Retina (tissue), 1 donor: ENCODE data around the gene CLEC4M.

Experiments
- DNase-seq: peaks from one replicate; pipeline ENCODE4 v3.0.0-alpha.2; 2016

CLEC4M gene

DNA sequence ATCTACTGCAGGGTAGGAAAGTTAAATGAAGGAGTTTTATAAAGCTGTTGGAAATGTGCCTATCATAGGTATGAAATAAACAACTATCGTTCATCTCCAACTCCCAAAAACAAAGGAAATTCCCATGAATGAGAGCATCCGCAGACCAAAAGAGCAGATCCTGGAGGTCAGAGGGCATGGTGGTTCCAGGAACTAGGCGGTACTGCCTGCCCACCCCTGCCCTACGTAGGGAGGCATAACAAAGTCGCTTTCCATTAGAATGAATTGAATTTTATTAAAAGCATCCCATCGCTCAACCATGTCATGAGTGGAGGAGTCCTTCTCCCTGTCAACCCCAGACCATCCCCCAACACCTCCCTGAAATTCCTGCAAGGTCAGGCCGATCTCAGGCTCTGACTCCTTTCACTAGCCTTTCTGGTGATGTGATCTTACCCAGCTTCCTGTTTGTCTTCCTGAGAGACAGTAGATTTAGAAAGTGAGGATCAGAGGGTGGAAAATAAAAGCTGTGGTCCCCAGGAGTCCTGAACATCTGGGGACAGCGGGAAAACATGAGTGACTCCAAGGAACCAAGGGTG, at the start of gene CLEC4M:
TSS of gene CLEC4M (plus strand) at position 525 of the 575 bp plus-strand sequence. CDS start at position 549, 24 bp downstream.
- no peak for DNase-seq

GRCh38 chr19:7715671-7716070, 47.4 kb upstream of the CLEC4M start:
- DNase-seq = no peak

DNA sequence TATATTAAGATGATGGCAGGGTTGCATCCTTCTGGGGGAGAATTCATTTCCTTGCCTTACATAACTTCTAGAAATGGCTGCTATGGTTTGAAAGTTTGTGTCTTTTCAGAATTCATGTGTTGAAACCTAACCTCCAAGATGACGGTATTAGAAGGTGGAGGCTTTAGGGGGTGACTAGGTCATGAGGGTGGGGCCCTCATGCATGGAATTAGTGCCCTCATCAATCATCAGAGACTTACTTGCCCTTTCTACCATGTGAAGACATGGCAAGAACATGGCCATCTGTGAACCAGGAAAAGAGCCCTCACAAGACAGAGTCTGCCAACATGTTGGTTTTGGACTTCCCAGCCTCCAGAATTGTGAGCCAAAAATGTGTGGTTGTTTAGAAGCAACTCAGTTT, 46.3 kb upstream of the CLEC4M start:
- DNase-seq = no peak

DNA sequence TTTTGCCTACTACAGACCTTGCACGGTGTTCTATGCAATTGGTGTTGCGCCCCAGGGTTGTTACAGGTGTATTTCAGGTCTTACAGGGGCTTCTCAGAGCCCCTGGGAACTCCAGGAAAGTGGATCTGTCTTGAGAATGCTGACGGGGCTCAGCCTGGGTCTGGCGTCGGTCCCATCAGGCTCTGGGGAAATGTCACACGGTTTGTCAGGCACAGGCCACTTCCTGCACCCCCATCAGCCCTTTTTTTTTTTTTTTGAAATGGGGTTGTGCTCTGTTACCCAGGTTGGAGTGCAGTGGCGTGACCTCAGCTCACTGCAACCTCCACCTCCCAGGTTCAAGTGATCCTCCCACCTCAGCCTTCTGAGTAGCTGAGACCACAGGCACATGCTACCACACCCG, 44.4 kb upstream of the CLEC4M start:
- DNase-seq = no peak

DNA sequence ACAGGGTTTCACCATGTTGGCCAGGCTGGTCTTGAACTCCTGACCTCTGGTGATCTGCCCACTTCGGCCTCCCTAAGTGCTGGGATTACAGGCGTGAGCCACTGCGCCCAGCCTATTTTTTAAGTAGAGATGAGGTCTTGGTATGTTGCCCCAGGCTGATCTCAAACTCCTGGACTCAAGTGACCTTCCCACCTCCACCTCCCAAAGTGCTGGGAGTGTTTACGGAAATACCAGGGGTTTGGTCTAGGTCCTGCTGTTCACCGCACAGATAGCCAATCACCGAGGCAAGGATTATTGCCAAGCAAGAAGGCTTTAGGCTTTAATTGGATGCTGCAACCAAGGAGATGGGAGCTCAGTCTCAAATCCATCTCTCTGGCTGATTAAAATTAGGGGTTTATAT, 42.7 kb upstream of the CLEC4M start:
- DNase-seq = no peak

- DNase-seq = peak; percentile 78
Measured at GRCh38 chr19:7722231-7722651, 40.8 kb upstream of the CLEC4M start.

DNA sequence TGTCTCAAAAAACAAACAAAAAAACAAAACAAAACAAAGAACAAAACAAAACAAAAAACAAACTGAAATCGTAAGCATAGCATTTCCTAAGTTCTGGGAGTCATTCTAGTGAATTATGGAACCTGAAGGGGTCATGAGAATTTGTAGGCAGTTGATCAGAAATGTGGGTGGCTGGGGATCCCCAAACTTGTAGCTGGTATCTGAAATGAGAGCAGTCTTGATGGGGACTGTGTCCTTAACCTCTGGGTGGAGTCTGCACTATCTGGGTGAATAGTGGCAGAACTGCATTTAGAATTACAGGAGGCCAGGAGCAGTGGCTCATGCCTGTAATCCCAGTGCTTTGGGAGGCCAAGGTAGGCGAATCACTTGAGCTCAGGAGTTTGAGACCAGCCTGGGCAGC, 37.3 kb upstream of the CLEC4M start:
- DNase-seq = no peak

DNA sequence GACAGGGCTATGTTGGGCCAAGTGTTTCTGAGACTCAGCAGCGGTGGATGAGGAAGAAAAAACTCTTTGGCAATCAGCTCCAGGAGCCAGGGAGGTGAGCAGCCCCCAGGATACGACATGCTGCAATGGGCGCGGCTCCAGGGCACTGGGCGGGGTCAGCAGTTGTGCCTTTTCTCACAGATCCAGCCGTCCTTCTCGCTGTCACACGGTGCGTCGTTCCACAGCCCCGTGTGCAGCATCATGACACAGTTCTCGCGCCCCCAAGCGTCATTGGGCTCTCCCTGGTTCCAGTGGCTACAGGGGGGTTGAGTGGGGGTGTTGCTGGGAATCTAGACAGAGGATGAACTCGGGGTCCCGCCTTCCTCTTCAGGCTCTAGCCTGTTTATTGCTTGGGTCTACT, 33.8 kb upstream of the CLEC4M start:
- no peak for DNase-seq

DNA sequence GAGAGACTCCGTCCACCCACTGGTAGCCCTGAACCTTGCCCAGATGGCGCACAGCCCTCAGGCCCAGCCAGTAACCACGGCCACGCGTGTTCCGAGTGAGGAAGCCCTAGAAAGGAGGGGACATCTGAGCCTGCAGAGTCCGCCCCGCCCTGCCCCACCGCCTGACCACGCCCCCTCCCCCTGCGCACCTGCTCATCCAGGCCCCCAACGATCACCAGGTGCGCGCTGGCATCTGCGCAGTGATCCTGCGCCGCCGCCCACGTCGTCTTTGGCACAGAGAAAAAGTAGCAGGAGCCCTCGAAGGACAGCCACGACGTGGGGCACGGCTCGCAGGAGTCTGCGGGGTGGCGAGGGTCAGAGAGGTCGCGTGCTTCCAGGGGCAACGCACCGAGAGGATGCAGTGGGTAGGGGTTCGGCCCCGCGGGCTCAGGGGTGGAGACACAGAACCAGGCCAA, 33.2 kb upstream of the CLEC4M start:
- DNase-seq = no peak

DNA sequence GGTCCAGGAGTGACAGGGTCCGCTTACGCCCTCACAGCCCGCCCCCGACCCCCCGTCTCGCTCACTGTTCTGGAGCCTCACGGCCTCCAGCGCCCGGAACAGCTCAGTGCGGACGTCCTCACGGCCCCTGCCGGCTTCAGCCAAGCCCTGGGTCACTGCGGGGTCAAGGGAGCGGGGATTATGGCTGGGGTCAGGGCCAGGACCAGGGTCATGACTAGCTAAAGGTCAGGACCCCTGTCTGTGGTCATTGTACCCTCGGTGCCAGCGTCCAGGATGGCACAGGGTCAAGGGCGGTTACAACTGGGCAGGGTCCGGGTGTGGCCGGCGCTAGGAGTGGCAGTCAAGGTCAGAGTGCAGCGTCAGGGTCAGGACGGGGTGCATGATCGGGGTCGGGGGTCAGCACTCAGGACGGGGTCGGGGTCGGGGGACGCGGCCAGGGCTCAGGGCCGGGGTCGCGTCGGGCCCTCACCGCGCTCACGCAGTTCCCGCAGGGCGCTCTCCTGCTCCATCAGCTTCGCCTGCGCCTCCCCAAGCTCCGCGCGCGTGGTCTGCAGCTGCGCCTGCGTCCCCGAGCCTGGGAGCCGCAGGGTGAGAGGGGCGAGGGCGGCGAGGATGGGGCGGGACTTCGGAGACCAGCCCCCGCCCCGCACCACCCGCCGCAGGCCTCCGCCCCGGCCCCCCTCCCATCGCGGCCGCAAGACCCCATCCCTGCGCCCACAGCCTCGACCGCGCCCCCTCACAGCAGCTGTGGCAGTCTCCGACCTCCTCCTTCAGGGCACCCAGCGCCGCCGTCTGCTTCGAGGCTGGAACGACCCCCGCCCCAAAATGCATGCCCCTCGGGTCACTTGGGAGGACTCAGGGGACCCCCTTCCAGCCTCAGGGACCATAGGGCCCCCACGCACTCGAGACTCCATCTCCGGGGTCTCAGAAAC, 32.5 kb upstream of the CLEC4M start:
- DNase-seq = peak; percentile 26

DNA sequence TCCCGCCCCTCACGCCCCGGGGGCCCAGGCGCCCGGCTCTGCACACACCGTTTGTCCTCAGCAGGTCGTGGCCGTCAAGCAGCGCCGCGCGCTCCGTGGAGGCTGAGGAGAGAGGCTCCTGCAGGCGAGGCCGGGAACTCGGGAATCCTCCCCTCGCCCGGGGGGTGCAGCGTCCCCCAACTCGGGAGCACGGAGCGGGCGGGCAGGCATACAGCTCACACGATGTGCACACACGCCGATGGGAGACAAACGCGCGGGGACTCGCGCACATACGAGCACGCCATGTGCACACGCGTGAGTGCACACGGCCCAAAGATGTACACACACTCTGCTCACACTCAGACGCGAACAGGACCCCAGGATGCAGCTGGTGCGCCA, 31.8 kb upstream of the CLEC4M start:
- DNase-seq = peak; percentile 50

- no peak for DNase-seq
Measured at GRCh38 chr19:7731615-7732014, 31.4 kb upstream of the CLEC4M start.

GRCh38 chr19:7732045-7732444, 31.0 kb upstream of the CLEC4M start, which contains the start of gene CLEC4G:
TSS of gene CLEC4G (minus strand) at chr19:7732110. CDS start at chr19:7732102, 8 bp downstream.
- no peak for DNase-seq

DNA sequence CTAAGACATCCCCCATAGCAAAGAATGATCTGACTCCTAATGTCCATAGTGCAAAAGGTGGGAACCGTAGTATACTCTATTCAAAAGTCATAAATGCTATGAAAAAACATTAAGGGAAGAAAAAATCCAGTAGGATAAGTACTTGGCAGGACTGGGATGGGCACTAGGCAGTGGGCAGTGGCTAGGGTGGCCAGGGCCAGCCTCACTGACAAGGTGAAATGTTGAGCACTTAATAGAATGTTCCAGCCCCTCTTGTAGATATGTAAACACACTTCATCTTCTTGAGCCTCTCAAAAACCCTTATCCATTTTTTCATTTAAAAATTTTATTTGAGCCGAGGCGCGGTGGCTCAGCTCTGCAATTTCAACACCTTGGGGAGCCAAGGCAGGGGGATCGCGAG, 29.7 kb upstream of the CLEC4M start:
- no peak for DNase-seq

DNA sequence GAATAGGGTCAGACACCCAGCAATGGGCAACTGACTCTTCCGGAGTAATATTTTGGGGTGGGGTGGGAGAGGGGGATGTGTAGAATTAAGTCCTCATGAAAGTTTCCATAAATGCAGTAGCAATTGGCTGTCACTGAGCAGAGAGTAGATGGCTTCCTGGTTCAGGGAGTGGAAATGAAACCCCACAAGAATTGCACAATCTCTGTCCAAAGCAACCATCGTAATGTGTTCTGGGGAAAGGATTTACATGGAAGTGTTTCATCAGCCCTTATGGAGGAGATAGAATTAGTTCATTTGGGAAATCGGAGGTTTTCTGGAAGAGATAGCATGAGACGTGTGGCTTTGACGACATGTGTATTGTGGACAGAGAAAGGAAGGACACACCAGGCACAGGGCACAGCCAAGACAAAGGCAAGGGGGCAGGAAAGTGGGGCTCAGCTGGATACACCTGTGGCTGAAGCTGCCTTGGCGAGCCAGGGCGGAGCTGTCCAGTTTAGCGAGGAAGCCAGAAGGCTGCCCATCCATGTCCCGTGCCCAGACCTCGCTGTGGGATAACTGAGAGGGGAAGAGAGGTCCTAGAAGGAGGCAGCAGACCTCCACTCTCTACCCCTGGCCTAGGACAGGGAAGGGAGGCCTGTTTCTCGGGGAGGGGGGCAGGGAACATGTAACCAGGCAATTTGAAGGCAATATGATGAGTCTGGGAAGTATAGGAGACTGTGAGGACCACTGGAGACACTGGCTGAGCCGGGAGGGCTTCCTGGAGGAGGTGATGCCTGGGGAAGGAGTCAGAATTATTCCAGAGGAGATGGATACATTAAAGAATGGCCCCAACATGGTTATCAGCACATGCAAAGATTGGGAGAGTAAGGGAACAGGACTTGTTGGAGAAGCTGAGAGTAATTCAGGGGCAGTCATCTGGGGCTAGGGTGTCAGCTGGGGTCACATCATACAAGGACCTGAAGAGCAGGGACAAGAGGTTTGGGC, 28.5 kb upstream of the CLEC4M start:
- no peak for DNase-seq

DNA sequence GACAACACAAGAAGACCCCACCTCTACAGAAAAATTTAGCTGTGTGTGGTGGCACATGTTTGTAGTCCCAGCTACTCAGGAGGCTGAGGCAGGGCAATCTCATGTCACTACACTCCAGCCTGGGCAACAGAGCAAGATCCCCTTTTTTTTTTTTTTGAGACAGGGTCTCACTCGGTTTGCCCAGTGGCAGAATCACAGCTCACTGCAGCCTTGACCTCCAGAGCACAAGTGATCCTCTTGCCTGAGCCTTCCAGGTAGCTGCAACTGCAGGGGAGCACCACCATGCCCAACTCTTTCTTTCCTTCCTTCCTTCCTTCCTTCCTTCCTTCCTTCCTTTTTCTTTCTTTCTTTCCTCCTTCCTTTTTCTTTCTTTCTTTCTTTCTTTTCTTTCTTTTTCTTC, 26.9 kb upstream of the CLEC4M start:
- DNase-seq = no peak

- no peak for DNase-seq
Measured at GRCh38 chr19:7737215-7737614, 25.8 kb upstream of the CLEC4M start.

DNA sequence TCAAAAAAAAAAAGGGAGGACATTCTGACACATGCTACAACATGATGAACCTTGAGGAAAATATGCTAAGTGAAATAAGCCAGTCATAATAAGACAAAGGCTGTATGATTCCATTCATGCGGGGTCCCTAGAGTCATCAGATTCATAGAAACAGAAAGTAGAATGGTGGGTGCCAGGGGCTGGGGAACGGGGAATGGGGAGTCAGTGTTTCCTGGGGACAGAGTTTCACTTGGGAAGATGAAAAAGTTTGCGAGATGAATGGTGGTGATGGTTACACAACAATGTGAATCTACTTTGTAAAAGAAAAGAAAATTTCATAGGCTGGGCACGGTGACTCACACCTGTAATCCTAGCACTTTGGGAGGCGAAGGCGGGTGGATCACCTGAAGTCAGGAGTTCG, 25.0 kb upstream of the CLEC4M start:
- DNase-seq = no peak

- no peak for DNase-seq
Measured at GRCh38 chr19:7739211-7739755, 23.8 kb upstream of the CLEC4M start.

GRCh38 chr19:7739801-7740681, 23.0 kb upstream of the CLEC4M start:
- DNase-seq = no peak

- no peak for DNase-seq
Measured at GRCh38 chr19:7740682-7741054, 22.4 kb upstream of the CLEC4M start.

- no peak for DNase-seq
Measured at GRCh38 chr19:7742575-7742974, 20.5 kb upstream of the CLEC4M start.
